ENCODE measurements around the gene ADM. TPM values are rescaled to one million over a fixed set of nuclear protein-coding genes. Genes with fewer than 3 reads are reported as not detected.

The ADM gene
- total and polyA plus RNA-seq, 12 donors: 3.6 to 55.7 (median 15.8) TPM

DNA sequence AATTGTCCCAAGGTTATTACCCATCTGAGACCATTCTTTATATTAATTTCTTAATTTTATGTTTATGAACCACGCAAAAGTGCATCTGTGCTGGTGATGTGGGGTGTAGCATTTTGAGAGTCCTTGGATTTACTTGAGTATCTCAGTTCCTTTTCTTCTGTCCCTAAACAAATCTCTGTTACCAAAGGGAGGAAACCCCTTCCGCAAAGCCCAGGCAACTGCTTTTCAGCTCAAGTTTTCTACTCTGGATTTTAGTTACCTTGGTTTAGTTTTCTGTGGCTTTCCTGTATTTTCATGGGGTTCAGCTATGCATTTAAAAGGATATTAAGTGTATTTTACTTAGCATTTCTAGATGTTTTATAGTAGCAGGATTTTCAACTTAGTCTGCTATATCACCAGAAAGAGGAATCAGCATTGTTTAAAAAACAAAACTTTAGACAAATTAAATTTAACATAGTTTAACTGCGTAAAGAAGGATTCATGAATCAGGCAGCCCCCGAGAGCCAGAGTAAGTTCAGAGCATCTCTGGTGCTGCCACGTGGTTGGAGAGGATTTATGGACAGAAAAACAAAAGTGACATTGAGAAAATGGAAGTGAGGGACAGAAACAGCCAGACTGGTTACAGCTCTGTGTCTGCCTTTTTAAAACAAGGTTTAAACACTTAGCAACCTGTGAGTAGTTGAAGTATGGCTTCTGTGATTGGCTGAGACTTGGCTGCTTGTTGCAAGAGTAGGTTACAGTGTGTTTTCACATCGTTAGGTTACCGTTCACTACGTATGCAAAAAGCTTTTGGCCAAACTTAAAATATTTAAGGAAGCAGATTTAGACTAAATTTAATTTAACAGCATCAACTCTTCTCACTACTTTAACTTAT lies 9.6 kb downstream of the ADM start:
- Histone ChIP-seq H3K4me3 (no peak overlapping the region), H3K27me3 (no peaks in the 10 kb centered on the region), H3K9me3 (replicated peaks in 1 of 3) (no peaks in the 10 kb centered on the region), H3K4me1 (replicated peaks in 1 of 2) (peaks cover 0 to 8% of the 10 kb centered on the region in 2 donors), H3K27ac (no peak overlapping the region), H3K36me3 (replicated peaks in 1 of 2) (no peaks in the 10 kb centered on the region)
- whole genome bisulfite sequencing, 4 donors: 39 to 49% (median 45%) methylated on average over 8 of the region's 8 CpGs
- TF ChIP-seq, protein P1, sequence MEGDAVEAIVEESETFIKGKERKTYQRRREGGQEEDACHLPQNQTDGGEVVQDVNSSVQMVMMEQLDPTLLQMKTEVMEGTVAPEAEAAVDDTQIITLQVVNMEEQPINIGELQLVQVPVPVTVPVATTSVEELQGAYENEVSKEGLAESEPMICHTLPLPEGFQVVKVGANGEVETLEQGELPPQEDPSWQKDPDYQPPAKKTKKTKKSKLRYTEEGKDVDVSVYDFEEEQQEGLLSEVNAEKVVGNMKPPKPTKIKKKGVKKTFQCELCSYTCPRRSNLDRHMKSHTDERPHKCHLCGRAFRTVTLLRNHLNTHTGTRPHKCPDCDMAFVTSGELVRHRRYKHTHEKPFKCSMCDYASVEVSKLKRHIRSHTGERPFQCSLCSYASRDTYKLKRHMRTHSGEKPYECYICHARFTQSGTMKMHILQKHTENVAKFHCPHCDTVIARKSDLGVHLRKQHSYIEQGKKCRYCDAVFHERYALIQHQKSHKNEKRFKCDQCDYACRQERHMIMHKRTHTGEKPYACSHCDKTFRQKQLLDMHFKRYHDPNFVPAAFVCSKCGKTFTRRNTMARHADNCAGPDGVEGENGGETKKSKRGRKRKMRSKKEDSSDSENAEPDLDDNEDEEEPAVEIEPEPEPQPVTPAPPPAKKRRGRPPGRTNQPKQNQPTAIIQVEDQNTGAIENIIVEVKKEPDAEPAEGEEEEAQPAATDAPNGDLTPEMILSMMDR (IDR thresholded peaks at IDR 0.05): no peak
- no peak for TF ChIP-seq POLR2A (IDR thresholded peaks at IDR 0.05)
- DNase-seq: peak in 5 of 7 donors; percentile 41 to 72 (median 61)
- intact Hi-C loops (cut with DNase I): no loop called here

DNA sequence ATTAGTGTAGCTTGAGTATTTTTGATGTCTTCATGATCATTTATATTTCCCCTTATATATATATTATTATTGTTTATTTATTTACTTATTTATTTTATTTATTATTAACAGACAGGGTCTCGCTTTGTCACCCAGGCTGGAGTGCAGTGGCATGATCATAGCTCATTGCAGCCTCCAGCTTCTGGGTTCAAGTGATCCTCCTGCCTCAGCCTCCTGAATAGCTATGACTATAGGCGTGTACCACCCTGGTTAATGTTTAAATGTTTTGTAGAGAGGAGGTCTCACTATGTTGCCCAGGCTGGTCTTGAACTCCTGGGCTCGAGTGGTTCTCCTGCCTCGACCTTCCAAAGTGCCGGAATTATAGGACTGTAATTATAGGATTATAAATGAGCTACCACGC lies 10.2 kb downstream of the ADM start:
- no peaks in the 10 kb centered on the region for H3K27me3 ChIP-seq
- intact Hi-C loops (cut with DNase I): no loop called here
- TF ChIP-seq, protein P1 (IDR thresholded peaks at IDR 0.05): no peak
- no peak for TF ChIP-seq POLR2A (IDR thresholded peaks at IDR 0.05)
- H3K27ac ChIP-seq: no peak overlapping the region
- H3K4me3 ChIP-seq: no peak overlapping the region
- peaks cover 0 to 7% of the 10 kb centered on the region in 2 donors for H3K4me1 ChIP-seq (replicated peaks in 1 of 2)
- 84 to 91% (median 87%) methylated on average over 6 of the region's 6 CpGs for WGBS, 4 donors
- H3K9me3 ChIP-seq (replicated peaks in 1 of 3): no peaks in the 10 kb centered on the region
- H3K36me3 ChIP-seq (replicated peaks in 1 of 2): no peaks in the 10 kb centered on the region
- no peak for DNase-seq

DNA sequence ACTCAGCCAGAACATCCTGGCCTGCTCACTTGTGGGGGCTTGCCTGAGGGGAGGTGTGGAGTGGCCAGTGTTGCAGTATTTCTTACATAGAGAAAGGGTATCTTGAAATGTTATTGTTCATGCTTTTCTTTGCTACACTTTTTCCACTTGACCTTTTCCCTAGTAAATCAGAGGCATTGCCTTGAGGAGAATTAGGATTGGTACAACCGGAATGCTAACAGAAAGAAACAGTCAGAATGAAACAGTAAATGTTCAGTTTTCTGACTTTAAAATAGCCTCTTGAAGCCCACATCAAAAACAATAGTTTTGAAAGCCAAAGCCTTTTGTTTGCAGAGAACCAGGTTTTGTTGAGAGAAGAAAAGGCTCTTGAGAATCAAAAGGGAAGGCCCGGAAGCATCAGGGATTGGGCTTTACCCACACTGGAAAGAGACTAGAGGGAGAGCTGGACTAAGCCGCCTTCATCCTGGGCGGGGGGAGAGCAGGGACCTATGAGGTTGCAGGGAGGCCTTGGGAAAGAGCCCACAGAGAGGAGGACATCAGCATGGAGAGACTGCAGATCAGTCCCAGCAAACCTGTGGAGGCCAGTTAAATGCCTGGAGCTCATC lies 12.4 kb downstream of the ADM start:
- Histone ChIP-seq H3K27me3 (no peaks in the 10 kb centered on the region), H3K27ac (no peak overlapping the region), H3K9me3 (replicated peaks in 1 of 3) (no peaks in the 10 kb centered on the region), H3K4me1 (replicated peaks in 1 of 2) (peaks cover 0 to 6% of the 10 kb centered on the region in 2 donors), H3K36me3 (replicated peaks in 1 of 2) (no peaks in the 10 kb centered on the region), H3K4me3 (no peak overlapping the region)
- 78 to 94% (median 87%) methylated on average over 4 of the region's 4 CpGs for WGBS, 4 donors
- TF ChIP-seq, protein P1 (IDR thresholded peaks at IDR 0.05): no peak
- no peak for TF ChIP-seq POLR2A (IDR thresholded peaks at IDR 0.05)
- no peak for DNase-seq
- intact Hi-C loops (cut with DNase I): no loop called here

DNA sequence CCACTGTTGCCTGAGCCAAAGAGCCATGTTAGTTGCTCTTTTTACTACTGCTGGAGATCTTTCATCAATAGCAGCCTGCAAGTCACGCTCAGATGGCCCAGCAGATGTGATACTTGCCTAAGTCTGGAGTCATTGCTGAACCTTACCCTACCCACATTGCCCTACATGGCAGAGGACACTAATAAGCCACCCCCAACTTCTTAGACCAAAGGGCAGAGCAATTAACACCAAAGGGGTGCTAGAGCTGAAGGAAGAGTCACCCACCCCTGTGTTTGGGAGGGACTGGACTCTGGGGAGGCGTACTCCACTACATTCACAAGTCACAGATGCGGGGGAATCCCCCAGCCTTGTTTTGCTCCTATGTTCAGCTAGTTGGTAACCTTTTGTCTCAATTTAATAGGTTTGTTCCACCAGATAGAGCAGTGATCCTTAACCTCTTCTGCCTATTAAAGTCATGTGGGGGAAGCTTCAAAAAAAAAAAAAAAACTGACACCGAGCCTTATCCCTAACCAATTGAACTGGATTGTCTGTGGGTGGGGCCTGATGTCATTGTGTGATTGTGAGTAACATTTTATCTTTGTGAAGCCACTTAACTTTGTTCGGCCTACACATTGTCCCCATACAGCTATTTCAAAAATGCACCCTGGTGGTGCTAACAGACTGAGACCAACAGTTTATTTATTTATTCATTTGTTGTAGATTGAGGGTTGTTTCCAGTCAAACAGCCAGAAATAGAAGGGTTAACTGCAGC lies 13.1 kb downstream of the ADM start:
- no peak for DNase-seq
- no peak overlapping the region for H3K4me3 ChIP-seq
- intact Hi-C loops (cut with DNase I): no loop called here
- H3K9me3 ChIP-seq (replicated peaks in 1 of 3): no peaks in the 10 kb centered on the region
- TF ChIP-seq POLR2A (IDR thresholded peaks at IDR 0.05): no peak
- TF ChIP-seq, protein P1 (IDR thresholded peaks at IDR 0.05): no peak
- no peak overlapping the region for H3K27ac ChIP-seq
- H3K27me3 ChIP-seq: no peaks in the 10 kb centered on the region
- H3K36me3 ChIP-seq (replicated peaks in 1 of 2): no peaks in the 10 kb centered on the region
- peaks cover 0 to 13% of the 10 kb centered on the region in 2 donors for H3K4me1 ChIP-seq (replicated peaks in 1 of 2)
- WGBS, 4 donors: 95 to 98% (median 98%) methylated on average over 5 of the region's 5 CpGs
